Measurements from ENCODE around the gene RBM39.

RBM39 gene

GRCh38 chr20:35731862-35732643, 10.0 kb downstream of the RBM39 start:
- no peak overlapping the region for H3K4me3 ChIP-seq (ENCODE audit: low read length in 2 of 2)

DNA sequence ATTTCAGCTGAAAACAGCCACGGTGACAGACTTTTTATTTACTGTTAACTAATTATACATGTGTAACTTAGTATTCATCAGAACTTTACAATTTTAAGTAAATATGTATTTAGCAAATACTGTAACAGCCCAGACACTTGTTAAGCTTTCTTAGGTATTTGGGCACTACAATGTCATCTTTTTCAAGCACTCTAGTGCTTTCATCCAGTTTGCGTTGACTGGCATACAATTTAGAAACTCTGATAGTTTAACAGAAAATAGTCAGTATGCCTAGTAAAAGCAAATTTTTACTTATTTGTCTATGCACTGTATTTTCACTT, 10.6 kb downstream of the RBM39 start:
- Histone ChIP-seq H2AFZ (ENCODE audit: low read length) (no peak overlapping the region), H3K4me2 (ENCODE audit: insufficient read depth, low read length, poor library complexity, severe bottlenecking) (no peak overlapping the region), H2BK15ac (ENCODE audit: low read length) (no peak overlapping the region), H3K9ac (ENCODE audit: low read depth, low read length, poor library complexity) (no peak overlapping the region), H3K14ac (ENCODE audit: low read length) (no peak overlapping the region), H3K9me3 (replicated peaks in 1 of 2; ENCODE audit: control insufficient read depth in 2 of 2, insufficient read depth in 1 of 2, low read depth in 1 of 2, low read length in 2 of 2) (no peaks in the 10 kb centered on the region), H3K36me3 (replicated peaks in 1 of 2; ENCODE audit: control insufficient read depth in 2 of 2, insufficient read depth in 2 of 2, low read length in 2 of 2) (peaks cover 31 to 98% of the 10 kb centered on the region in 2 donors), H3K4me1 (ENCODE audit: control insufficient read depth in 2 of 2, insufficient read depth in 1 of 2, low read depth in 1 of 2, low read length in 2 of 2) (no peaks in the 10 kb centered on the region), H3K18ac (ENCODE audit: low read length) (no peak overlapping the region), H2BK120ac (ENCODE audit: low read depth, low read length) (no peak overlapping the region), H3K4ac (ENCODE audit: low read length) (no peak overlapping the region), H3K79me1 (ENCODE audit: low read depth, low read length) (peaks cover 1% of the 10 kb centered on the region), H2AK5ac (ENCODE audit: low read depth, low read length) (no peak overlapping the region), H2BK5ac (ENCODE audit: low read length) (no peak overlapping the region), H3K27ac (replicated peaks; ENCODE audit: low read length) (no peak overlapping the region), H3K4me3 (ENCODE audit: low read length in 2 of 2) (no peak overlapping the region), H4K8ac (ENCODE audit: low read depth, low read length) (no peak overlapping the region), H3K27me3 (ENCODE audit: control insufficient read depth in 3 of 3, insufficient read depth in 3 of 3, low read depth in 1 of 3, low read length in 3 of 3) (no peaks in the 10 kb centered on the region), H3K23ac (ENCODE audit: low read depth, low read length, poor library complexity) (no peak overlapping the region), H2BK12ac (ENCODE audit: low read length) (no peak overlapping the region), H4K91ac (ENCODE audit: low read depth, low read length, poor library complexity) (no peak overlapping the region)
- WGBS, 2 donors (ENCODE audit: extremely low coverage in 2 of 2, insufficient read length in 2 of 2, insufficient replicate concordance in 1 of 2) = no CpG with 5 or more reads among the region's 2 CpGs
- no peak for DNase-seq (ENCODE audit: low spot score)

More at GRCh38 chr20:35731862-35732643, 10.0 kb downstream of the RBM39 start:
- Histone ChIP-seq H2BK5ac (ENCODE audit: low read length) (no peak overlapping the region), H3K18ac (ENCODE audit: low read length) (no peak overlapping the region), H3K23ac (ENCODE audit: low read depth, low read length, poor library complexity) (no peak overlapping the region), H3K9ac (ENCODE audit: low read depth, low read length, poor library complexity) (no peak overlapping the region), H2BK120ac (ENCODE audit: low read depth, low read length) (no peak overlapping the region), H4K91ac (ENCODE audit: low read depth, low read length, poor library complexity) (no peak overlapping the region), H2BK12ac (ENCODE audit: low read length) (no peak overlapping the region), H3K4me2 (ENCODE audit: insufficient read depth, low read length, poor library complexity, severe bottlenecking) (no peak overlapping the region), H4K8ac (ENCODE audit: low read depth, low read length) (no peak overlapping the region), H3K4ac (ENCODE audit: low read length) (no peak overlapping the region), H2BK15ac (ENCODE audit: low read length) (no peak overlapping the region), H2AK5ac (ENCODE audit: low read depth, low read length) (no peak overlapping the region), H3K79me1 (ENCODE audit: low read depth, low read length) (peaks cover 1% of the 10 kb centered on the region), H3K14ac (ENCODE audit: low read length) (no peak overlapping the region), H3K9me3 (replicated peaks in 1 of 2; ENCODE audit: control insufficient read depth in 2 of 2, insufficient read depth in 1 of 2, low read depth in 1 of 2, low read length in 2 of 2) (no peaks in the 10 kb centered on the region), H2AFZ (ENCODE audit: low read length) (no peak overlapping the region), H3K4me1 (ENCODE audit: control insufficient read depth in 2 of 2, insufficient read depth in 1 of 2, low read depth in 1 of 2, low read length in 2 of 2) (no peaks in the 10 kb centered on the region), H3K36me3 (replicated peaks in 1 of 2; ENCODE audit: control insufficient read depth in 2 of 2, insufficient read depth in 2 of 2, low read length in 2 of 2) (peaks cover 27 to 98% of the 10 kb centered on the region in 2 donors), H3K27me3 (ENCODE audit: control insufficient read depth in 3 of 3, insufficient read depth in 3 of 3, low read depth in 1 of 3, low read length in 3 of 3) (no peaks in the 10 kb centered on the region), H3K27ac (replicated peaks; ENCODE audit: low read length) (no peak overlapping the region)
- WGBS, 2 donors (ENCODE audit: extremely low coverage in 2 of 2, insufficient read length in 2 of 2, insufficient replicate concordance in 1 of 2) = no CpG with 5 or more reads among the region's 24 CpGs
- DNase-seq (ENCODE audit: low spot score) = no peak

- no peak overlapping the region for H3K4ac ChIP-seq (ENCODE audit: low read length)
- H3K79me1 ChIP-seq (ENCODE audit: low read depth, low read length) = peaks cover 4% of the 10 kb centered on the region
- H3K18ac ChIP-seq (ENCODE audit: low read length) = no peak overlapping the region
These were observed 11.2 kb downstream of the RBM39 start for GRCh38 chr20:35730583-35731468.

More at GRCh38 chr20:35730583-35731468, 11.2 kb downstream of the RBM39 start:
- no peak overlapping the region for H2AFZ ChIP-seq (ENCODE audit: low read length)
- H2AK5ac ChIP-seq (ENCODE audit: low read depth, low read length) = no peak overlapping the region
- H3K9ac ChIP-seq (ENCODE audit: low read depth, low read length, poor library complexity) = no peak overlapping the region
- H3K9me3 ChIP-seq (replicated peaks in 1 of 2; ENCODE audit: control insufficient read depth in 2 of 2, insufficient read depth in 1 of 2, low read depth in 1 of 2, low read length in 2 of 2) = no peaks in the 10 kb centered on the region
- H3K4me2 ChIP-seq (ENCODE audit: insufficient read depth, low read length, poor library complexity, severe bottlenecking) = no peak overlapping the region
- no peak overlapping the region for H3K23ac ChIP-seq (ENCODE audit: low read depth, low read length, poor library complexity)
- no peak overlapping the region for H2BK5ac ChIP-seq (ENCODE audit: low read length)
- no peak for DNase-seq (ENCODE audit: low spot score)
- H2BK15ac ChIP-seq (ENCODE audit: low read length) = no peak overlapping the region
- no peak overlapping the region for H2BK120ac ChIP-seq (ENCODE audit: low read depth, low read length)
- H3K27ac ChIP-seq (replicated peaks; ENCODE audit: low read length) = no peak overlapping the region
- no peaks in the 10 kb centered on the region for H3K4me1 ChIP-seq (ENCODE audit: control insufficient read depth in 2 of 2, insufficient read depth in 1 of 2, low read depth in 1 of 2, low read length in 2 of 2)
- no peak overlapping the region for H3K4me3 ChIP-seq (ENCODE audit: low read length in 2 of 2)
- H3K27me3 ChIP-seq (ENCODE audit: control insufficient read depth in 3 of 3, insufficient read depth in 3 of 3, low read depth in 1 of 3, low read length in 3 of 3) = no peaks in the 10 kb centered on the region
- H4K8ac ChIP-seq (ENCODE audit: low read depth, low read length) = no peak overlapping the region
- H3K14ac ChIP-seq (ENCODE audit: low read length) = no peak overlapping the region
- peaks cover 31 to 98% of the 10 kb centered on the region in 2 donors for H3K36me3 ChIP-seq (replicated peaks in 1 of 2; ENCODE audit: control insufficient read depth in 2 of 2, insufficient read depth in 2 of 2, low read length in 2 of 2)
- H2BK12ac ChIP-seq (ENCODE audit: low read length) = no peak overlapping the region
- no CpG with 5 or more reads among the region's 4 CpGs for WGBS, 2 donors (ENCODE audit: extremely low coverage in 2 of 2, insufficient read length in 2 of 2, insufficient replicate concordance in 1 of 2)
- H4K91ac ChIP-seq (ENCODE audit: low read depth, low read length, poor library complexity) = no peak overlapping the region
